ENCODE measurements around the gene STAT5B.

STAT5B gene

GRCh38 chr17:42178817-42179216 is 97.4 kb downstream of the STAT5B start:
- DNase-seq: peak in 1 of 5 experiments; percentile 50

- DNase-seq: no peak
Observed at GRCh38 chr17:42177684-42178083, 98.5 kb downstream of the STAT5B start.

GRCh38 chr17:42174126-42174783 is 101.9 kb downstream of the STAT5B start:
- DNase-seq: no peak

GRCh38 chr17:42171831-42172230 is 104.4 kb downstream of the STAT5B start:
- DNase-seq: no peak

- DNase-seq: no peak
Observed at GRCh38 chr17:42169351-42169750, 106.8 kb downstream of the STAT5B start.

- DNase-seq: no peak
Observed at GRCh38 chr17:42167807-42168206, 108.4 kb downstream of the STAT5B start.

- DNase-seq: no peak
Observed at GRCh38 chr17:42166196-42166763, 109.9 kb downstream of the STAT5B start.

GRCh38 chr17:42165751-42166150 is 110.4 kb downstream of the STAT5B start:
- no peak for DNase-seq

- DNase-seq: no peak
Observed at GRCh38 chr17:42163696-42164407, 112.3 kb downstream of the STAT5B start.

GRCh38 chr17:42163113-42163512 is 113.1 kb downstream of the STAT5B start:
- peak in 2 of 5 experiments; percentile 29 to 37 for DNase-seq

GRCh38 chr17:42160531-42160910 is 115.7 kb downstream of the STAT5B start:
- no peak for DNase-seq

- no peak for DNase-seq
Observed at GRCh38 chr17:42159796-42160530, 116.2 kb downstream of the STAT5B start.

- DNase-seq: no peak
Observed at GRCh38 chr17:42155614-42156045, 120.6 kb downstream of the STAT5B start.

- no peak for DNase-seq
Observed at GRCh38 chr17:42153919-42154742, 122.1 kb downstream of the STAT5B start.
